SK-N-SH treated with all-trans-retinoic acid at 6 μM for 48 hours (cell line): ENCODE results near the gene ATRNL1.

Experiments used
- ATAC-seq: fragments of 200-7000 bp; cut with Tn5 transposase; 3 replicates; pipeline ENCODE4 v1.9.1; 2020; ENCODE audit warnings: mild to moderate bottlenecking, moderate library complexity
- CREB5 ChIP-seq: fragments of 250-450 bp; sonication (Bioruptor Pico); IDR thresholded peaks from 2 replicates; pipeline ENCODE4 v1.5.1; 2020; ENCODE audit warnings: low read depth, mild to moderate bottlenecking, moderate library complexity
- CSRNP3 ChIP-seq: fragments of 250-450 bp; sonication (Bioruptor Pico); IDR thresholded peaks from 2 replicates; pipeline ENCODE4 v1.5.1; 2021; ENCODE audit warnings: mild to moderate bottlenecking, moderate library complexity
- ESRRG ChIP-seq: fragments of 250-450 bp; sonication (Bioruptor Pico); IDR thresholded peaks from 2 replicates; pipeline ENCODE4 v1.6.1; 2021; ENCODE audit warnings: mild to moderate bottlenecking
- GLIS3 ChIP-seq: fragments of 250-450 bp; sonication (Bioruptor Pico); IDR thresholded peaks from 2 replicates; pipeline ENCODE4 v1.5.0; 2020; ENCODE audit warnings: mild to moderate bottlenecking, moderate library complexity
- ISL1 ChIP-seq: fragments of 250-450 bp; sonication (Bioruptor Pico); IDR thresholded peaks from 2 replicates; pipeline ENCODE4 v2.1.2; 2022; ENCODE audit warnings: mild to moderate bottlenecking, moderate library complexity
- PATZ1 ChIP-seq: fragments of 250-450 bp; sonication (Bioruptor Pico); IDR thresholded peaks from 2 replicates; pipeline ENCODE4 v1.8.0; 2020; ENCODE audit warnings: mild to moderate bottlenecking, moderate library complexity, borderline replicate concordance
- POU6F1 ChIP-seq: fragments of 250-450 bp; sonication (Bioruptor Pico); IDR thresholded peaks from 2 replicates; pipeline ENCODE4 v1.8.0; 2021; ENCODE audit warnings: low read depth, mild to moderate bottlenecking, moderate library complexity, borderline replicate concordance
- PPARA ChIP-seq: fragments of 250-450 bp; sonication (Bioruptor Pico); IDR thresholded peaks from 2 replicates; pipeline ENCODE4 v1.5.0; 2020; ENCODE audit warnings: mild to moderate bottlenecking, borderline replicate concordance
- RARB ChIP-seq: fragments of 250-450 bp; sonication (Bioruptor Pico); IDR thresholded peaks from 2 replicates; pipeline ENCODE4 v1.8.0; 2021; ENCODE audit warnings: mild to moderate bottlenecking, moderate library complexity
- SNAI2 ChIP-seq: fragments of 250-450 bp; sonication (Bioruptor Pico); IDR thresholded peaks from 2 replicates; pipeline ENCODE4 v1.5.0; 2020; ENCODE audit warnings: mild to moderate bottlenecking, moderate library complexity
- TCF4 ChIP-seq: fragments of 250-450 bp; sonication (Bioruptor Pico); IDR thresholded peaks from 2 replicates; pipeline ENCODE4 v1.8.0; 2021; ENCODE audit warnings: mild to moderate bottlenecking, moderate library complexity, borderline replicate concordance
- TOX ChIP-seq: fragments of 250-450 bp; sonication (Bioruptor Pico); IDR thresholded peaks from 2 replicates; pipeline ENCODE4 v1.8.0; 2021; ENCODE audit warnings: mild to moderate bottlenecking, moderate library complexity, borderline replicate concordance
- TSHZ2 ChIP-seq: fragments of 250-450 bp; sonication (Bioruptor Pico); IDR thresholded peaks from 2 replicates; pipeline ENCODE4 v1.5.0; 2020; ENCODE audit warnings: mild to moderate bottlenecking, moderate library complexity
- ZC3H10 ChIP-seq: fragments of 250-450 bp; sonication (Bioruptor Pico); IDR thresholded peaks from 2 replicates; pipeline ENCODE4 v1.5.1; 2021; ENCODE audit warnings: mild to moderate bottlenecking, moderate library complexity
- ZNF565 ChIP-seq: fragments of 450-650 bp; formaldehyde crosslinking; conservative IDR thresholded peaks from 2 replicates; pipeline ENCODE4 v1.5.0; 2020; ENCODE audit warnings: low read depth, mild to moderate bottlenecking, moderate library complexity
- ZNF70 ChIP-seq: fragments of 450-650 bp; formaldehyde crosslinking; IDR thresholded peaks from 2 replicates; pipeline ENCODE4 v1.5.0; 2020; ENCODE audit warnings: mild to moderate bottlenecking, moderate library complexity
- ZNF8 ChIP-seq: fragments of 450-650 bp; formaldehyde crosslinking; IDR thresholded peaks from 2 replicates; pipeline ENCODE4 v1.5.0; 2020; ENCODE audit warnings: mild to moderate bottlenecking, moderate library complexity

The ATRNL1 gene

GRCh38 chr10:115909962-115910731 is 817.0 kb downstream of the ATRNL1 start (continued):
- TF ChIP-seq TSHZ2 (CRISPR knock-in tag) (no peak), ZNF70 (CRISPR knock-in tag) (no peak), POU6F1 (CRISPR knock-in tag) (no peak)

GRCh38 chr10:115914475-115914874 is 821.3 kb downstream of the ATRNL1 start:
- ATAC-seq, result no peak
- no peak for TF ChIP-seq ZNF8 (CRISPR knock-in tag)
- no peak for TF ChIP-seq ESRRG
- no peak for TF ChIP-seq TCF4 (CRISPR knock-in tag)
- no peak for TF ChIP-seq PPARA
- TF ChIP-seq POU6F1 (CRISPR knock-in tag), result no peak
- TF ChIP-seq TSHZ2 (CRISPR knock-in tag), result no peak
- no peak for TF ChIP-seq ISL1 (CRISPR knock-in tag)
- TF ChIP-seq CSRNP3, result no peak
- TF ChIP-seq ZNF565 (CRISPR knock-in tag), result no peak
- TF ChIP-seq SNAI2 (CRISPR knock-in tag), result no peak
- TF ChIP-seq PATZ1 (CRISPR knock-in tag), result no peak
- no peak for TF ChIP-seq TOX (CRISPR knock-in tag)
- no peak for TF ChIP-seq CREB5 (CRISPR knock-in tag)
- no peak for TF ChIP-seq RARB (CRISPR knock-in tag)
- no peak for TF ChIP-seq ZC3H10 (CRISPR knock-in tag)
- no peak for TF ChIP-seq GLIS3 (CRISPR knock-in tag)
- TF ChIP-seq, all 23 proteins: peak for 0
